DMS153 treated with DMSO at 0.1 percent for 48 hours (cell line): ENCODE measurements around the gene POU6F2.
"Not testable (repeated sequence)": the region's sequence is repeated elsewhere in the genome, so short reads cannot be mapped to it uniquely, and the experiment has no call there.

Experiments used
- DNase-seq: peaks from one replicate; lab custom pipeline; 2025; ENCODE audit not compliant: unreplicated experiment; lab: John Stamatoyannopoulos, UW

The POU6F2 gene

DNA sequence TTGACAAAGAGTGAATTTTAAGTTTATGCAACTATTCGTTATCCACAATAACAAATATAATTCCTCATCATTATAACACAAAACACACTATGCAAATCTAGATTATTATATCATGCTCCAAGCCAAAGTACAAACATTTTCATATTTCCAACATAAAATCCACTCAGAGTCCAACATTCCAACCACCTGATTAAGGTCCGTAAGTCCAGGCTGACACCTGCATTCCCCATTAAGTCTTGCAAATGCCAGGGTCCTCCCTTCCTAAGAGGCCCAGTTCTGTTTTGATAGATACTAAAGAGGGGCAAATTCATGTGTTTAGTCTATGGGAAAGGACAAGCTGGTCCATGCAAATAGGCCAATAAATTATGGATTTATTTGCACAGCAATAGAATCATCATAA, 206.1 kb downstream of the POU6F2 start:
- no peak for DNase-seq

GRCh38 chr7:39184391-39184790, 206.7 kb downstream of the POU6F2 start:
- DNase-seq: no peak

DNA sequence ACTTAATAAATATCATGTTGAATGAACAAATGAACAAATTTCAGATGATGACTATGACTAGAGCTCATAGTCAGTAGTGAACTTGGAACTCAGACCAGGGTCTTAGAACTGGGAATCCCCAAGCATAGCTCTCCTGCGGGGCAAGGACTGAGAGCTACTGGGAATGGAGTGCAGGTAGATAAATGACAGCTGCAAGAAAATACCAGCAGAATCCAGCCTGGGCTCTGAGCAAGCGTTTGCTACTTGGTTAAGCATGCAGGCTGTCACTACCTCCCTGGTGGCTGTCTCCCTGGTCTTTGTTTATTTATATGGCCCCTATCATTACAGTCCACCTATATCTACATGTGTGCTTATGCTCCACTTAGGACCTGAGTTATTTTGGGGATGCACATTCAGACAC, 208.4 kb downstream of the POU6F2 start:
- DNase-seq: no peak

DNA sequence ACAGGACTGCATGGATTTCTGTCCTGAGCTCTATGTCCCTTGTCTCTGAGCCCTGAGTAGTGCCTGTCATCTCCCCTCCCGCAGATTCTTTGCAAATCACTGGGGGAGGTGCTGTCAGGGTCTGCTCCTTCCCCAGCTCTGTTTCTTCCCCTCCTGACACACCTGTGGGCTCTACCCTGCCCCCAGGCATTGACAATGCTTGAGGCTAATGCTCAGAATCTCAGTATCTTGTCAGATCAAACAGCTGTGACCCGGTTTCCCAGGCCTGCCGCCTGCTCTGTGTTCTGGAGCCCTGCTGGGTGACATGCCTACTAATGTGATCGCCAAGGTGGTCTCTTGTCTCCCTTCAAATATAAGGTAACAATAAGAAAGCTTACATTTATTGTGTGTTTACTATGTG, 209.0 kb downstream of the POU6F2 start:
- DNase-seq: no peak

GRCh38 chr7:39187130-39187529, 209.4 kb downstream of the POU6F2 start:
- no peak for DNase-seq

- DNase-seq: no peak
Observed at GRCh38 chr7:39192476-39192875, 214.8 kb downstream of the POU6F2 start.

GRCh38 chr7:39194388-39194787, 216.7 kb downstream of the POU6F2 start:
- not testable (repeated sequence) for DNase-seq

- no peak for DNase-seq
Observed at GRCh38 chr7:39195967-39196366, 218.3 kb downstream of the POU6F2 start.

- DNase-seq: no peak
Observed at GRCh38 chr7:39197831-39198230, 220.1 kb downstream of the POU6F2 start.

DNA sequence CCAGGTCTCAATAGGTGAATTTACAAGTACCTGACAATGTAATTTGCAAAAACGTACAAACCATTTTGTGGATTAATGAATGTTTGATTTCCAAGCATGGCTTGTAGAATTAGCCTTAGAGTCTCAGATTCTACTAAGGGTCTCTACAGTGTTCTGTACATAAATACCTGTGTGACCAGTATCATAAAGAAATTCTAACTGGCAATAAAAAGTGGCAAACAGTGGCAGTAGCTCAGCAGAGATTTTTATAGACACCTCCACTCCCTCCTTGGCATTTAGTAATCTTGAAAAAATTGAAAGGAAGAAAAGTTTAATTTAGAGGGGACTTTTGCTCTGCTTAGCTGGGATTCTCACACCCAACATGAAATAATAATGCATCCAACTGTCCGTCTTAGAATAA, 220.8 kb downstream of the POU6F2 start:
- DNase-seq: no peak

GRCh38 chr7:39199006-39199405, 221.3 kb downstream of the POU6F2 start:
- no peak for DNase-seq

GRCh38 chr7:39199951-39200350, 222.2 kb downstream of the POU6F2 start:
- DNase-seq: no peak

- no peak for DNase-seq
Observed at GRCh38 chr7:39202041-39202440, 224.3 kb downstream of the POU6F2 start.

DNA sequence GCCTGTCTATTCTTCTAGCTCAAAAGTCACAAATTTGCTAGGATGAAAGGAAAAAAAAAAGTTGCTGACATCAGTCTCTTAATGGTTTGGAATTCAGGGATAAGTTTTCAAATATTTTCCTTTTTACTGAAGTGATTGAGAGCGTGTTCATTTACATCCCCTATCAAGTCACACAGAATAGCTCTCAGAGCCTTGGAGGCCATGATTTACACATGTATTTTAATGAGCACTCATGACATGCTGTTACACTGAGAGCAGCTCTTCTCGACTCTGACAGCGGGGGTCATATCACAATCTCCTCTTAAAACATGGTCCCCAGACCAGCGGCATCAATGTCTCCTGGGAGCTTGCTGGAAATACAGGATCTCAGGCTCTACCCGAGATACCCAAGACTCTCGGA, 232.7 kb downstream of the POU6F2 start:
- no peak for DNase-seq

GRCh38 chr7:39211581-39211980, 233.9 kb downstream of the POU6F2 start:
- no peak for DNase-seq

- DNase-seq: no peak
Observed at GRCh38 chr7:39212876-39213275, 235.2 kb downstream of the POU6F2 start.

GRCh38 chr7:39217783-39218182, 240.1 kb downstream of the POU6F2 start:
- DNase-seq: no peak

DNA sequence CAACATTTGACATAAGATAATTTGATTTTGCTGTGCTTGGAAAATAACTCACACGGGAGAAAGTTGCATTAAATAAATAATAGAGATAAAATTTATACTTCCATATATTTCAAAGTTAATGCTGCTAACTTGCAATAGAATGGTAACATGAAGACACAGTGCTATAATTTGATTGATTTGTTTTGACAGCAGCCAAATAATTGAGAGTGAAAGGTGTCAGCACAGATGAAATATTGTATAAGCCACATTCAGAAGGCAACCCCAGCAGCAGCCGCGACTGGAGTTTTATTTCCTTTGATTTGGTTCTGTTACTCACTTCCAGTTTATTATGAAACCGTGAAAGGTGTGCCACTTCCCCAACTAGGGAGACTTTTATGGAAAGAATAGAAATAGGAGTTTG, 242.2 kb downstream of the POU6F2 start:
- no peak for DNase-seq

- DNase-seq: no peak
Observed at GRCh38 chr7:39221901-39222300, 244.2 kb downstream of the POU6F2 start.

DNA sequence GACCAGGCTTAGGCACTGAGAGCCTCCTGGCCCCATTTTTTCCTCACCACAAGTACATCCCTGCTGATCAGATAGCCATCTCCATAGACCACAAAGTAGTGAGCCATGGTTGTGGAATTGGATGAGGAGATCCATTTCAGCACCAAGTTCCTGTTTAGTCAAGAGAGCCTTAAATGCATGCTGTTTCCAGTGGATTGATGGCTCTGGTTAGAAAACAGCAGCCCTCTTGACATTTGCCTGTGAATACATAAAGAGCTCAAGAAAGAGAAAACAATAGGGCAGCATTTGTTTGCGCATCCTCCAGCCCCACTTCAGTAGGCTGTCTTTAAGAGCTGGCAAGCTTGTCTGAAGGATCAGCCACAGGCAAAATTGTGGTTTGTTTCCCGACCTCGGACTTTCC, 251.2 kb downstream of the POU6F2 start:
- DNase-seq: peak; percentile 28

- DNase-seq: no peak
Observed at GRCh38 chr7:39233851-39234529, 256.3 kb downstream of the POU6F2 start.

- no peak for DNase-seq
Observed at GRCh38 chr7:39238234-39238869, 260.6 kb downstream of the POU6F2 start.

GRCh38 chr7:39240864-39241263, 263.2 kb downstream of the POU6F2 start:
- DNase-seq: no peak
